IPS-20b (cell line): ENCODE measurements around the gene TCHP.
"Not testable (repeated sequence)": the region's sequence is repeated elsewhere in the genome, so short reads cannot be mapped to it uniquely, and the experiment has no call there.

Source experiments
- H3K27ac ChIP-seq: one replicate; pipeline ENCODE4 v1.5.1; 2013; ENCODE audit warnings: low read length
- H3K27me3 ChIP-seq: 2 replicates; pipeline ENCODE4 v1.6.1; 2013; ENCODE audit warnings: mild to moderate bottlenecking, low read length, inconsistent platforms; ENCODE audit not compliant: insufficient read depth
- H3K36me3 ChIP-seq: 2 replicates; pipeline ENCODE4 v1.6.1; 2013; ENCODE audit warnings: low read depth, mild to moderate bottlenecking, inconsistent platforms, low read length, moderate library complexity; ENCODE audit not compliant: insufficient read depth
- H3K4me1 ChIP-seq: 2 replicates; pipeline ENCODE4 v1.6.1; 2013; ENCODE audit warnings: mild to moderate bottlenecking, control low read depth, inconsistent platforms, low read length, moderate library complexity; ENCODE audit not compliant: insufficient read depth
- H3K4me3 ChIP-seq: 2 replicates; pipeline ENCODE4 v1.5.1; 2013; ENCODE audit warnings: mild to moderate bottlenecking, low read length, inconsistent platforms
- H3K9ac ChIP-seq: 2 replicates; pipeline ENCODE4 v1.6.1; 2013; ENCODE audit warnings: low read depth, mild to moderate bottlenecking, inconsistent platforms, low read length, moderate library complexity
- H3K9me3 ChIP-seq: 2 replicates; pipeline ENCODE4 v1.6.1; 2013; ENCODE audit warnings: mild to moderate bottlenecking, low read depth, low read length, inconsistent platforms; ENCODE audit not compliant: insufficient read depth

Gene TCHP

DNA sequence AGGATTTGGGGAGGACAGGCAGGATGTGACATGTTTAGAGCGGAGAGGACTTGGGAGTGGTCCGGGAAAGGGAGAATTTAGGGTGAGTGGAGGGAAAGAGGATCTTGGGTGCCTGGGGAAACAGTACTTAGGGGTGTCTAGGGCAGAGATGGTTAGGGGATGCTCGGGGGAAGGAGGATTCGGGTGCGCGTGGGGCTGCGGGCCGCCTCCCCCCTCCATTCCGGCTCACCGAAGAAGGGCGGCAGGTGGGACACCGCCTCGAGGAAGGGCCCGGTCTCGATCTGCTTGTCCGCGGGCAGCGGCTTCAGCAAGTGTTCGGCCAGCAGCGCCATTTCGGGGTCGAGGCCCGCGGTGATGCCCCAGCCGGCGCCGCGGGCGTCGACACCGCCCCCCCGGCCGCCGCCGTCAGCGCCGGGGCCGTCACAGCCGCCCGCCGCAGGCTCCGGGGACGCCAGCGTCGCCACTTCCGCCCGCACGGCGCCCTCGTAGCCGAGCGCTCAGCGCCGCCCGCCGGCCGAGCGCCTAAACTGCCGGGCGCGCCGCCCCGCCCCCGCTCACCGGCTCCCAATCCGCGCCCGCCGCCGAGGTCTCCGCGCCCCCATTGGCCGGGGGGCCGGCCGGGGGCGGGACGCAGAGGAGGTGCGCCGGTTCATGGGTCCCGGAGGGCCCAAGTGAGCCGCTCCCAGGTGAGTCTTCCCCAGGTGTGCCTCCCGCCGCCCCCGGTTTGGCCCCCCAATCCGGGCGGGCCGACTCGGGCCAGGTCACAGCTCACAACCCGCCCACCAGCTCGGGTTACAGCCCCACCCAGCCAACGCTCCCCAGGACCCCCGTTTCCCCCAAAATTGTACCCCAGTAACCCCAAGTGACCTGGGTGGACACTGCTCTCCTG lies 19.8 kb upstream of the TCHP start, which contains the start of gene GLTP:
GLTP (minus strand) TSS at position 499 of the 889 bp plus-strand sequence; CDS start at position 332, 167 bp downstream.
- Histone ChIP-seq H3K36me3 (no peaks in the 10 kb centered on the region), H3K27ac (no peak within 1 kb of the TSS), H3K4me1 (peaks cover 15% of the 10 kb centered on the region)

GRCh38 chr12:109880938-109881337 lies 19.1 kb upstream of the TCHP start:
- Histone ChIP-seq H3K36me3 (no peaks in the 10 kb centered on the region), H3K4me3 (peak overlapping the region; percentile 65), H3K4me1 (peaks cover 15% of the 10 kb centered on the region), H3K9ac (peak overlapping the region; percentile 46; the same call in 1 of the 2 replicates), H3K9me3 (no peaks in the 10 kb centered on the region), H3K27ac (no peak overlapping the region), H3K27me3 (peaks cover 23% of the 10 kb centered on the region)

More for the DNA sequence above, 19.8 kb upstream of the TCHP start, which contains the start of gene GLTP:
- no peaks in the 10 kb centered on the region for H3K9me3 ChIP-seq
- H3K27me3 ChIP-seq: peaks cover 23% of the 10 kb centered on the region
- H3K9ac ChIP-seq: peak within 1 kb of the TSS; percentile 72
- H3K4me3 ChIP-seq: peak within 1 kb of the TSS; percentile 80

GRCh38 chr12:109881752-109882151 lies 18.3 kb upstream of the TCHP start:
- Histone ChIP-seq H3K36me3 (no peaks in the 10 kb centered on the region), H3K27me3 (peaks cover 23% of the 10 kb centered on the region), H3K9me3 (no peaks in the 10 kb centered on the region), H3K4me1 (peaks cover 15% of the 10 kb centered on the region), H3K4me3 (peak overlapping the region; percentile 65; the same call in 1 of the 2 replicates), H3K27ac (no peak overlapping the region), H3K9ac (no peak overlapping the region)

GRCh38 chr12:109883461-109883860 lies 16.6 kb upstream of the TCHP start:
- H3K27me3 ChIP-seq: peaks cover 27% of the 10 kb centered on the region
- H3K27ac ChIP-seq: no peak overlapping the region
- no peaks in the 10 kb centered on the region for H3K9me3 ChIP-seq
- peaks cover 12% of the 10 kb centered on the region for H3K4me1 ChIP-seq
- H3K4me3 ChIP-seq: no peak overlapping the region
- H3K36me3 ChIP-seq: no peaks in the 10 kb centered on the region
- H3K9ac ChIP-seq: no peak overlapping the region

DNA sequence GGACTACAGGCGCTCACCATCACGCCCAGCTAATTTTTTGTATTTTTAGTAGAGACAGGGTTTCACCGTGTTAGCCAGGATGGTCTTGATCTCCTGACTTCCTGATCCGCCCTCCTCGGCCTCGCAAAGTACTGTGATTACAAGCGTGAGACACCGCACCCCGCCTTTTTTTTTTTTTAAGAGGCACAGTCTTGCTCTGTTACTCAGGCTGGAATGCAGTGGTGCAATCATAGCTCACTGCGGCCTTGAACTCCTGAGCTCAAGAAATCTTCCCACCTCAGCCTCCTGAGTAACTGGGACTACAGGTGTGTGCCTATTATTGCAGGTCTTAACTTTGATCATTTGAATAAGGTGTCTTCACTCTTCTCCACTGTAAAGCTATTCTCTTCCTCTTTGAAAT lies 14.5 kb upstream of the TCHP start:
- Histone ChIP-seq H3K9ac (no peak overlapping the region), H3K4me1 (peaks cover 13% of the 10 kb centered on the region), H3K27ac (no peak overlapping the region), H3K4me3 (no peak overlapping the region), H3K36me3 (no peaks in the 10 kb centered on the region), H3K9me3 (no peaks in the 10 kb centered on the region), H3K27me3 (peaks cover 16% of the 10 kb centered on the region; the same call in 1 of the 2 replicates)

DNA sequence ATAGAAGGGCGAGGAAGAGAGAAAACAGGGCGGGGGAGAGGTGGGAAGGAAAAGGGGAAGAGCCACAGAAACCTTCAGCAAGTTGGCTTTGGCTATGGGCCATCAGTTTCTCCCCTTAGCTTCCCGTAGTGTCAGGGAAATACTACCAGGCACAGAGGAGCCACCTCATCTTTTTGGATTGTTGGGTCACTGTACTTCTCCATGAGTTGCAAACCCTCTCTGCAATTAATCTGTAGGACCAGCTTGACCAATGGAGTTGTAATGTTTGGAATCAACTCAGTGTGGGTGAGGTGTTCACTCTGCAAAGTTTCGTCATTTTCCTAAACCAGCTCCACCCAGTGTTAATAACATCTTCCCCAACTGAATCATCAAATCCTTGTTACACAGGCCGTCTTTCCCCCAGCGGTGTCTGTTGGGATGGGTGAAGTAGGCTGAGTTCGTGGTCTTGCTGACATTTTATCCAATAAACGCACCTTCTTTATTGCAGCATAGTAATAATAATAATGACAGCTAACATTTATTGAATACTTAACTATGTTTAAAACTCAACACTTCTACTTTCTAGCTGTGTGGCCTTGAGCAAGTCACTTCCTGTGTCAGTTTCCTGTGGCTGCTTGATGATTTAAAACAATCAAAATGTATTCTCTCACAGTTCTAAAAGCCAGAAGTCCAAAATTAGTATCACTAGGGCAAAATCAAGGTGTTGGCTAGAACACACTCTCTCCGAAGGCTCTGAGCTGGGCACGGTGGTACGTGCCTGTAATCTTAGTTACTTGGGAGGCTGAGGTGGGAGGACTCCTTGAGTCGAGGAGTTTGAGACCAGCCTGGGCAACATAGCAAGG lies 11.7 kb upstream of the TCHP start:
- Histone ChIP-seq H3K4me3 (no peak overlapping the region), H3K4me1 (0 out of 2 replicates have a peak, but pooled peaks cover 6% of the 10 kb centered on the region), H3K27ac (no peak overlapping the region), H3K9me3 (no peaks in the 10 kb centered on the region), H3K36me3 (no peaks in the 10 kb centered on the region), H3K9ac (no peak overlapping the region), H3K27me3 (peaks cover 32% of the 10 kb centered on the region)

GRCh38 chr12:109890620-109891170 lies 9.4 kb upstream of the TCHP start:
- Histone ChIP-seq H3K4me3 (no peak overlapping the region), H3K9ac (no peak overlapping the region), H3K9me3 (no peaks in the 10 kb centered on the region), H3K27me3 (peaks cover 49% of the 10 kb centered on the region), H3K4me1 (peaks cover 6% of the 10 kb centered on the region; the same call in 1 of the 2 replicates), H3K36me3 (no peaks in the 10 kb centered on the region), H3K27ac (no peak overlapping the region)

DNA sequence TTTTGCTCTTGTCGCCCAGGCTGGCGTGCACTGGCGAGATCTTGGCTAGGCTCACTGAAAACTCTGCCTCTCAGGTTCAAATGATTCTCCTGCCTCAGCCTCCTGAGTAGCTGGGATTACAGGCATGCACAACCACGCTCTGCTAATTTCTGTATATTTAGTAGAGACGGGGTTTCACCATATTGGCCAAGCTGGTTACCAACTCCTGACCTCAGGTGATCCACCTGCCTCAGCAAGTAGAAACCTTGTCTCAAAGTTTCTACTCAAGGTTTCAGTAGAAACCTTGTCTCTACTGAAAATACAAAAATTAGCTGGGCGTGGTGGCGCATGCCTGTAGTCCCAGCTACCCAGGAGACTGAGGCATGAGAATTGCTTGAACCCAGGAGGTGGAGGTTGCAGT lies 8.3 kb upstream of the TCHP start:
- H3K4me3 ChIP-seq, H3K4me1 ChIP-seq, H3K27ac ChIP-seq, H3K36me3 ChIP-seq, H3K9me3 ChIP-seq, H3K9ac ChIP-seq: not testable (repeated sequence)
- H3K27me3 ChIP-seq: peaks cover 60% of the 10 kb centered on the region

DNA sequence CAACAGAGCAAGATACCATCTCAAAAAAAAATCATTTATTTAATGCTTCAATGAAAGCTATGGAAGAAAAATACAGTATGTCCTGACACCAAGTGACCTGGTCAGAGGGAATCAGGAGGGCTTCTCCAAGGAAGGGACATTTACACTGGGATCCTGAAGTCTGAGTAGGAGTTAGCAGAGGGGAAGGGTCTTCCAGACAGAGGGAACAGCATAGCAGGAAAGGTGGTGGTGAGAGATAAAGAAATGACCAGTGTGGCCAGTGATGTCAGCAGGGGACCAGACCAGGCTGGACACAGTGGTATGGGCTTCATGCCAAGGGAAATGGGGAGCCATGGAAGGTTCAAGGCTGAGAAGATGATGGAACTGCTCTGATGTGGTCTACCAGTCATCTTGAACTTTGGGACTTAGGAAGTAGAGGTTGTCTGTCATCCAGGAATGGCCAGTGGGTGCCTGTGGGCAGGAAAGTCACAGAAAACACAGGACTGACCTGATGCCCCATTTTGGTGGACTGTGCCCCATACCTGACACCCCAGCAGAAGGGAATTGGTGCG lies 7.8 kb upstream of the TCHP start:
- H3K27me3 ChIP-seq: peaks cover 65% of the 10 kb centered on the region
- no peak overlapping the region for H3K4me3 ChIP-seq
- H3K36me3 ChIP-seq: no peaks in the 10 kb centered on the region
- H3K4me1 ChIP-seq: peaks cover 6% of the 10 kb centered on the region; the same call in 1 of the 2 replicates
- H3K27ac ChIP-seq: no peak overlapping the region
- no peaks in the 10 kb centered on the region for H3K9me3 ChIP-seq
- no peak overlapping the region for H3K9ac ChIP-seq

DNA sequence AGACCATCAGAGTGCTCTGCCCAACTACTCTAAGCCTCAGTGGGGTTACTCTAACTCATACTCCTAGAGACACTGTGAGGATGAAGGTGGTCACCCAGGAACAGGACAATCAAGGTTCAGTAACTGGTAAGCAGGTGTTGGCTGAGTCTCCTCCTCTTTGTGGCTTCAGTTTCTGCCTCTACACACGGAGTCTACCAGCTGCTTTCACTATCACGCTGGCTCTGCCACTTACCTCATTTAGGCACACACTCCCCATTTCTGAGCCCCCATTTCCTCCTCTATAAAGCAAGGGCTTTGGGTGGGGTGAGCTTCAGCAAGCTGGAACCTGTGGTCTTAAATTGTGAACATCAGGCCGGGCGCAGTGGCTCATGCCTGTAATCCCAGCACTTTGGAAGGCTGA lies 7.3 kb upstream of the TCHP start:
- peaks cover 70% of the 10 kb centered on the region for H3K27me3 ChIP-seq
- peaks cover 6% of the 10 kb centered on the region; the same call in 1 of the 2 replicates for H3K4me1 ChIP-seq
- H3K27ac ChIP-seq: no peak overlapping the region
- no peak overlapping the region for H3K9ac ChIP-seq
- no peak overlapping the region for H3K4me3 ChIP-seq
- no peaks in the 10 kb centered on the region for H3K9me3 ChIP-seq
- H3K36me3 ChIP-seq: no peaks in the 10 kb centered on the region
